GM06990 (cell line): ENCODE measurements around the gene MBD3L5.
"Not testable (repeated sequence)": the region's sequence is repeated elsewhere in the genome, so short reads cannot be mapped to it uniquely, and the experiment has no call there.

Source experiments
- DNase-seq: peaks from one replicate; pipeline ENCODE4 v3.0.0-alpha.2; 2011; ENCODE audit not compliant: insufficient read length; ENCODE audit errors: extremely low read depth
- H3K27me3 ChIP-seq: replicated peaks from 2 replicates; pipeline ENCODE4 v1.6.0; 2011; ENCODE audit warnings: low read length; ENCODE audit not compliant: control insufficient read depth, insufficient read depth
- H3K36me3 ChIP-seq: 2 replicates; pipeline ENCODE4 v1.5.1; 2011; ENCODE audit warnings: low read length; ENCODE audit not compliant: control insufficient read depth, insufficient read depth
- H3K4me3 ChIP-seq: replicated peaks from 2 replicates; pipeline ENCODE4 v1.5.1; 2011; ENCODE audit warnings: low read depth, mild to moderate bottlenecking, control low read depth, low read length
- TF ChIP-seq, protein P1 (sequence below): IDR thresholded peaks from 2 replicates; pipeline ENCODE4 v1.5.1; 2011; ENCODE audit warnings: low read length, control low read depth, mild to moderate bottlenecking, inconsistent platforms; ENCODE audit not compliant: insufficient read depth, poor library complexity, severe bottlenecking

The MBD3L5 gene

GRCh38 chr19:7030278-7030677 is at the start of gene MBD3L5:
Gene MBD3L5, plus strand, starts transcription at chr19:7030578. Its CDS starts 34 bp downstream, at chr19:7030612.
- H3K4me3 ChIP-seq, H3K27me3 ChIP-seq, DNase-seq, H3K36me3 ChIP-seq: not testable (repeated sequence)

DNA sequence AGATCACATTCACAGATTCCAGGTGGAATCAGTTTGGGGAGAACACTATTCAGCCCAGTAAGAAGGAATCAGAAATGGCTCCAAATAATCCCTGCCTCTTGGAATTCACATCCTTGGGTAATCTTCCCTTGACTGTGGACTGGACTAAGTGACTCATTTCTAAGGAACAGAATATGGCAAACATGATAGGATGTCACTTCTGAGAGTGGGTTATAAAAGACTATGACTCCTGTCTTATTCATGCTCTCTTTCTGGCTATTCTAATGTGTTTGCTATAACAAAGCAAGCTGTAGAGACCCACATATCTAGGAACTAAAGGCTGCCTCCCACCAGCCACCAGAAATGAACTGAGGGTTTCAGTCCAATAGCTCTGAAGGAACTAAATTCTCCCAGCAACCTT is 46.9 kb upstream of the MBD3L5 start:
- H3K4me3 ChIP-seq: no peak overlapping the region
- no peak for DNase-seq
- no peaks in the 10 kb centered on the region for H3K27me3 ChIP-seq
- no peaks in the 10 kb centered on the region for H3K36me3 ChIP-seq
- TF ChIP-seq, protein P1, sequence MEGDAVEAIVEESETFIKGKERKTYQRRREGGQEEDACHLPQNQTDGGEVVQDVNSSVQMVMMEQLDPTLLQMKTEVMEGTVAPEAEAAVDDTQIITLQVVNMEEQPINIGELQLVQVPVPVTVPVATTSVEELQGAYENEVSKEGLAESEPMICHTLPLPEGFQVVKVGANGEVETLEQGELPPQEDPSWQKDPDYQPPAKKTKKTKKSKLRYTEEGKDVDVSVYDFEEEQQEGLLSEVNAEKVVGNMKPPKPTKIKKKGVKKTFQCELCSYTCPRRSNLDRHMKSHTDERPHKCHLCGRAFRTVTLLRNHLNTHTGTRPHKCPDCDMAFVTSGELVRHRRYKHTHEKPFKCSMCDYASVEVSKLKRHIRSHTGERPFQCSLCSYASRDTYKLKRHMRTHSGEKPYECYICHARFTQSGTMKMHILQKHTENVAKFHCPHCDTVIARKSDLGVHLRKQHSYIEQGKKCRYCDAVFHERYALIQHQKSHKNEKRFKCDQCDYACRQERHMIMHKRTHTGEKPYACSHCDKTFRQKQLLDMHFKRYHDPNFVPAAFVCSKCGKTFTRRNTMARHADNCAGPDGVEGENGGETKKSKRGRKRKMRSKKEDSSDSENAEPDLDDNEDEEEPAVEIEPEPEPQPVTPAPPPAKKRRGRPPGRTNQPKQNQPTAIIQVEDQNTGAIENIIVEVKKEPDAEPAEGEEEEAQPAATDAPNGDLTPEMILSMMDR: no peak

DNA sequence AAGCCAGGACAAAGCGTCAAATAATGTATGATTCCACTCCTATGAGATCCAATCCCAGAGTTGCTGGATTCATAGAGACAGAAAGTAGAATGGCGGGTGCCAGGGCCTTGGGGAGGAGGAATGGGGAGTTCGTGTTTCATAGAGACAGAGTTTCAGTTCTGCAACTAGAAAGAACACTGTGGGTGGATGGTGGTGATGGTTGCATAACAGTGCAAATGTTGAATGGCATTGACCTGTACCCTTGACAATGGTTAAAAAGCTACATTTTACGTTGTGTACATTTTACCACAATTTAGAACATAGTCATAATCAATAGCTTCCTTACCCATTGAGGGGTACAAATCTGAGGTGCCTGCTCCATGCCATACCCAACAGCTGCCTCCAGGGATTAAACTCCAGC is 42.5 kb upstream of the MBD3L5 start:
- DNase-seq: no peak

GRCh38 chr19:6988257-6988656 is 42.1 kb upstream of the MBD3L5 start:
- Histone ChIP-seq H3K27me3 (no peaks in the 10 kb centered on the region), H3K36me3 (no peaks in the 10 kb centered on the region), H3K4me3 (no peak overlapping the region)
- TF ChIP-seq, protein P1: no peak
- DNase-seq: no peak

More for the DNA sequence above, 42.5 kb upstream of the MBD3L5 start:
- TF ChIP-seq, protein P1: no peak
- H3K36me3 ChIP-seq: no peaks in the 10 kb centered on the region
- H3K4me3 ChIP-seq: no peak overlapping the region
- H3K27me3 ChIP-seq: no peaks in the 10 kb centered on the region

DNA sequence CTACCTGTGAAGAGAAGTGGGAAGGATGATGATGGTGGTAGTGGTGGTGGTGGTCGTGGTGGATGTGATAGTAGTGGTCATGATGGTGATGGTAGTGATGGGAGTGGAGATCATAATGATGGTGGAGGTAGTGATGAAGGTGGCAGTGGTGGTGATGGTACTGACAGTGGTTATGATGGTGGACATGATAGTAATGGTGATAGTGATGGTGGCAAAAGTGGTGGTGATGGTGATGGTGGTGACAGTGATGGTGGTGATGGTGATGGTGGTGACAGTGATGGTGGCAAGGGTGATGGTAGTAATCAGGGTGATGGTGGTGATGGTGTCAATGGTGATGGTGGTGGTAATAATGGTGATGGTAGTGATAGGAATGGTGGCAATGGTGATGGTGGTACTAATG is 35.3 kb upstream of the MBD3L5 start:
- TF ChIP-seq, protein P1: no peak
- no peak for DNase-seq
- Histone ChIP-seq H3K4me3 (no peak overlapping the region), H3K36me3 (no peaks in the 10 kb centered on the region), H3K27me3 (no peaks in the 10 kb centered on the region; the same call in 1 of the 2 replicates)

GRCh38 chr19:6996810-6997209 is 33.6 kb upstream of the MBD3L5 start:
- TF ChIP-seq, protein P1: no peak
- no peak overlapping the region for H3K4me3 ChIP-seq
- DNase-seq: no peak
- H3K36me3 ChIP-seq: no peaks in the 10 kb centered on the region
- no peaks in the 10 kb centered on the region; the same call in 1 of the 2 replicates for H3K27me3 ChIP-seq
